ENCODE results near the gene OPRD1.

OPRD1 gene

GRCh38 chr1:28915031-28915895, 103.3 kb downstream of the OPRD1 start:
- DNase-seq: no peak

DNA sequence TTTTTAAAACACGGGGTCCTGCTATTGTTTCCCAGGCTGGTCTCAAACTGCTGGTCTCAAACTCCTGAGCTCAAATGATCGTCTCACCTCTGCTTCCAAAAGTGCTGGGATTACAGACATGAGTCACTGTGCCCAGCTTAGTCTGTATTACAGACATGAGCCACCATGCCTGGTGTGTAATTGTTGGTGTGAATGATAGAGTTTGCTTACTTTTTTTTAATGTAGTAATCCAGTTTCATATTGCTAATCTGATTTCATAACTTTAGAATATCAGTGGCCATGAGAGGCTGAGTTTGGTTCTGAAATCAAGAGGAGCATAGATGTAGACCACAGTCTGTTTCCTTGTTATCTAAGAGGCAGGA, 105.8 kb downstream of the OPRD1 start:
- DNase-seq: no peak

Data from left hindlimb (tissue), 1 donor.